ENCODE measurements around the gene IL12RB1. TPM values are rescaled to one million over a fixed set of nuclear protein-coding genes. Genes with fewer than 3 reads are reported as not detected.

Gene IL12RB1
- total RNA-seq, 4 donors from 2014 or later, result 1.1 to 4.4 (median 1.6) TPM

DNA sequence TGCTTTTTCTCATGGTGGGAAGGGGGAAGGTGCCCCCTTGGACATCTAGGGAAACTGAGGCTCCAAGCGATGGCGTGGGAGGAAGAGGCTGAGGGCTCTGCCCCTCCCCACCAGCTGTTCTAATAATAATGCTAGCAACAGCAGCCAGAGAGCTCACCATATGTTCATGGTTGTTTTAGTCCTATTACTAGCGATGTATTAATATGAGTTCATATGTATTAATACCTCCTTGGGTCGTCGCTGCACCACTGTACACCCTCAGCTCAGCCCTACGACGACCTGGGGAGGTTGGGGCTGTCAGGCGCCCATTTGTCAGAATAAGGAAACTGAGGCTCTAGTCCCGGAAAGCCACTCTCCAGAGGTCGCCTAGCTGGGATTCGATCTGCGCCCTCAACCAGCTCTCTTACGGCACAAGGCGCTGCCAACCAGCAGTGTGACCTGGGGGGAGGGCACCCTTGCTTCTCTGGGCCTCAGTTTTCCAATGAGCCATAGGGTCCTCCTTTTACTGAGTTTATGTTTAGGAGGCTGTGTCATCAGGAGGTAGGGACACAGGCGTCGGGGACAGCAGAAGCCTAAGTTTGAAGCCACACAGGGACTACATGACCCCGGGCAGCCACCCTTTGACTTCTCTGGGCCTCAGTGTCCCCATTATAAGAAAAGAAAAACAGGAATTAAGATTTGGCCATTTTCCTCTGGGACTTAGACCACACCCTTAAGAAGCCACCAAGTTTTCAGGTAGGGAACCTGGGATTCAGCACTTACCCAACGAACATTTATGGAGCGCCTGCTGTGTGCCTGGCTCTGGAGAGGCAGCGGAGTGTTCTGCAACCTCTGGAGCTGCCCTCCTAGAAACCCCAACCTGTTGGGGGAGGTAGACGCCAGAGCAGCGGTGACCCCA, 11.5 kb upstream of the IL12RB1 start:
- DNase-seq (ENCODE audit: low spot score) (no peak), ATAC-seq (ENCODE audit: low FRiP score) (no peak)
- TF ChIP-seq, protein P1, sequence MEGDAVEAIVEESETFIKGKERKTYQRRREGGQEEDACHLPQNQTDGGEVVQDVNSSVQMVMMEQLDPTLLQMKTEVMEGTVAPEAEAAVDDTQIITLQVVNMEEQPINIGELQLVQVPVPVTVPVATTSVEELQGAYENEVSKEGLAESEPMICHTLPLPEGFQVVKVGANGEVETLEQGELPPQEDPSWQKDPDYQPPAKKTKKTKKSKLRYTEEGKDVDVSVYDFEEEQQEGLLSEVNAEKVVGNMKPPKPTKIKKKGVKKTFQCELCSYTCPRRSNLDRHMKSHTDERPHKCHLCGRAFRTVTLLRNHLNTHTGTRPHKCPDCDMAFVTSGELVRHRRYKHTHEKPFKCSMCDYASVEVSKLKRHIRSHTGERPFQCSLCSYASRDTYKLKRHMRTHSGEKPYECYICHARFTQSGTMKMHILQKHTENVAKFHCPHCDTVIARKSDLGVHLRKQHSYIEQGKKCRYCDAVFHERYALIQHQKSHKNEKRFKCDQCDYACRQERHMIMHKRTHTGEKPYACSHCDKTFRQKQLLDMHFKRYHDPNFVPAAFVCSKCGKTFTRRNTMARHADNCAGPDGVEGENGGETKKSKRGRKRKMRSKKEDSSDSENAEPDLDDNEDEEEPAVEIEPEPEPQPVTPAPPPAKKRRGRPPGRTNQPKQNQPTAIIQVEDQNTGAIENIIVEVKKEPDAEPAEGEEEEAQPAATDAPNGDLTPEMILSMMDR (IDR thresholded peaks at IDR 0.05), result no peak

DNA sequence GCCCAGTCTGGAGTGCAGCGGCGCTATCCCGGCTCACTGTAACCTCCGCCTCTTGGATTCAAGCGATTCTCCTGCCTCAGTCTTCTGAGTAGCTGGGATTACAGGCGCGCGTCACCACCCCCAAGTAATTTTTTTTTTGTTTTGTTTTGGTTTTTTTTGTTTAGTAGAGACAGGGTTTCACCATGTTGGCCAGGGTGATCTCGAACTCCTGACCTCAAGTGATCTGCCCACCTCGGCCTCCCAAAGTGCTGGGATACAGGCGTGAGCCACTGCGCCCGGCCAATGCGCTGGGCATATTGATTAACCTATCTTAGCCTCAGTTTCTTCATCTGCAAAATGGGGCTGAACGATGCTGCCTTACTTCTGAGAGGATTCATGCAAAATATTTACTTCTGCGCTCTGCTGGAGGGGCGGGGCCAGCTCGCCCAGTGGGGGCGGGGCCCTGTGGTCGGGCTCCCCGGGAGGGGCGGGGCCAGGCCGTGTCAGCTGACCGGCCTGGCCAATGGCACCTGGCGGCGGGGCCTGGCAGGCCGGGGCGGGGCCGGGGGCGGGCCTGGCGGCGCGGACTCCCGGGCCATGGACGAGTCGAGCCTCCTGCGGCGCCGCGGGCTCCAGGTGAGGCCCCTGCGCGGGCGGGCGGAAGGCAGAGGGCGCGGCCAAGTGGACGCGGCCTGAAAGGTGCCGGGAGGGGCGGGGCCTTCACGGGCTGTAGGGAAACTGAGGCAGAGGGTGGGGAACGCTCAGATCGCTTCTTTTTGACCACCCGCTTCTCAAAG, 10.7 kb upstream of the IL12RB1 start, which contains the start of gene MAST3:
Gene MAST3 (plus strand): TSS at position 562 of the 776 bp plus-strand sequence. CDS start 15 bp downstream, at position 577.
- TF ChIP-seq, protein P1 (IDR thresholded peaks at IDR 0.05), result no peak
- ATAC-seq (ENCODE audit: low FRiP score), result peak; percentile 75
- DNase-seq (ENCODE audit: low spot score), result no peak

DNA sequence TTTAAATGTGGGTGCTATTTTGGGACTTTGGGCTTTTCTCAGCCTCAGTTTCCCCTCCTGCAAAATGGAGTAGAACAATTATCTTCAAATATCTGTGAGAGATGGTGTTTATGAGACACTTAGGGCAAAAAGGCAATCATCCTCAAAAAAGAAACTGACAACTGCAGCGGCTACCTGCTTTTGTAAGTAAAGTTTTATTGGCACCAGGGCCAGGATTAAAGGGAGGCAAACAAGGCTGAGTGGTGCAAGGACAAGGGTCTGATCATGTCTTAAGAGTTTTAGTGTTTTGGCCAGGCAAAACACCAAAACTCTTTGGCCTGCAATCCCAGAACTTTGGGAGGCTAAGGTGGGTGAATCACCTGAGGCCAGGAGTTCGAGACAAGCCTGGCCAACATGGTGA, 9.5 kb upstream of the IL12RB1 start:
- no peak for DNase-seq (ENCODE audit: low spot score)
- TF ChIP-seq, protein P1 (IDR thresholded peaks at IDR 0.05), result no peak
- no peak for ATAC-seq (ENCODE audit: low FRiP score)

DNA sequence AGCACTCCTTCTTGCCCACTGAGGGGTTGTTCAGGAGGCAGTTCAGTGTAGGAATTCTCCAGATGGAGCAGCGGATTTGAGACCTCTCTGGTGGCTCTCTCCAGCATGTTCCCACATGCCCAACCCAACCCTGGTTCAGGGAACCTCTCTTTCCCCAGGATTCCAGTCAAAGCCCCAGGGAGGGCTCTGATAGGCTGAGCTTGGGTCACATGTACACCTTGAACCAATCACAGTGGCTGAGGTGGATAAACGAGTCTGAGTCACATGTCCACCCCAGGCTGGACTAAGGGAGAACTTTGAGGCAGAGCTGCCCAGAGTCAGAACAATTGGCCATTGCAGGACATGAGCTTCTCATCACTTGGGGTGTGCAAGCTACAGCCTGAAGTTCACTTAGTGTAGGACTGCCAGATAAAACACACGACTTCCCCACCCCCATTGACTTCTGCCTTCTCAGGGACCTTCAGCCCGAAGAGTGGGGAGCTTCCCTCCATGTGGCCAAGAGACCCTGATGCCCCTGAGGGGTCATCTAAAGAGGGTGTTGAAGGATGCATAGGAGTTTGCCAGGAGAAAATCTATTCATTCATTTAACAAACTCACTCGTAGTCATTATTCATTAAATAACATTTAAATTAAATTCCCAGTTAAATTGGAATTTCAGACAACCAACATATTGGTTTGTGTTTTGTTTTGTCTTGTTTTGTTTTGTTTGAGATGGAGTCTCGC, 6.9 kb upstream of the IL12RB1 start:
- DNase-seq (ENCODE audit: low spot score), result no peak
- no peak for ATAC-seq (ENCODE audit: low FRiP score)
- TF ChIP-seq, protein P1 (IDR thresholded peaks at IDR 0.05), result no peak

- TF ChIP-seq, protein P1 (IDR thresholded peaks at IDR 0.05), result no peak
- DNase-seq (ENCODE audit: low spot score) (no peak), ATAC-seq (ENCODE audit: low FRiP score) (no peak)
Measured at GRCh38 chr19:18091217-18091608, 4.5 kb upstream of the IL12RB1 start.

DNA sequence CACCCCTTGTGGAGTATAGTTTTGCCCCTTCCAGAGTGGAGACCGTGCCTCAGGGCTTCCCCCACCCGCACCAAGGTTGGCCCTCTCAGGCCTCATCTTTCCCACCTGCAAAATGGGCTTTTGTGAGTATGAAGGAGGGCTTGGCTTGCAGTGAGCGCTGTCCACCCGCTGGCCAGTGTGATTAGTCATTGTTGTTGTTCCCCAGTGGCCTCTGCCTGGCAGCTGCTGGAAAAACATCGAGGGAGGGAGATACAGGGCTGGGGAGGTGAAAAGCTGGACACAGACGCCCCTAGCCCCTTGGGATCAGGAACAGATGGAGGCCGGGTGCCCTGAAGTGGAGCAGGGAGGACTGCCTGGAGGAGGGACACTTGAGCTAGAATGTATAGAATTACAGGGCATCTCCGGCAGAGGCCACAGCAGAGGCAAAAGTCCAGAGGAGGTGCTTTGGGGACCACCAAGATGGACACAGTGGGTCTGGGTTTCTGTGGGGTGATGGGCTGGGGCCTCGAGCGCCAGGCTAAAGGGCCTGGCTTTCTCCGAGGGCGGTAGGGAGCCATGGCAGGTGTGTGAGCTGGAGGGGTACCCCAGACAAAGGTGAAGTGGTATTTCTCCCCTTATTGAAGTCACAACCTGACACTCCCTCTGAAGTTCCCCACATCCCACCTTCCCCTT, 3.9 kb upstream of the IL12RB1 start:
- ATAC-seq (ENCODE audit: low FRiP score) (peak; percentile 8), DNase-seq (ENCODE audit: low spot score) (no peak)
- TF ChIP-seq, protein P1 (IDR thresholded peaks at IDR 0.05), result no peak

All from omental fat pad (tissue), 4 donors.